ENCODE results near the gene PIK3C2B.
"Not testable (repeated sequence)": the region's sequence is repeated elsewhere in the genome, so short reads cannot be mapped to it uniquely, and the experiment has no call there.

The PIK3C2B gene

DNA sequence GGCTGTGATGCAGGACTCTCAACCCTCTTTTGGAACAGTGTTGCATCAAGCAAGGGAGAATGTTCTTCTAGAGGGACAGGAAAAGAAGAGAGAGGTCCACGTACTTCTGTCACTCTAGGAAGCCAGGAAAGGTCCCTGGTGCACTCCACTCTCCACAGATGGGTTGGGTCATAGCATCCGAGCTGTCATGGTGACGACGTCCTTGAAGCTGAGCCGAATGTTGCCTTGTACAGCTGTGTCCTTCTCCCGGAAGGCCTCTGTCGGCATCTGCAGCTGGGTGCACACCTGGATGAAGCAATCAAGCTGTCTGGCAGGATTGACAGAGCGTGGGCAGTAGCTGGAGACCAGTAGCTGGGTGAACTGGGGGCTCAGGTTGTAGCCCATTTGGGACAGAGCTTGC lies 34.1 kb upstream of the PIK3C2B start:
- TF ChIP-seq, protein P1, sequence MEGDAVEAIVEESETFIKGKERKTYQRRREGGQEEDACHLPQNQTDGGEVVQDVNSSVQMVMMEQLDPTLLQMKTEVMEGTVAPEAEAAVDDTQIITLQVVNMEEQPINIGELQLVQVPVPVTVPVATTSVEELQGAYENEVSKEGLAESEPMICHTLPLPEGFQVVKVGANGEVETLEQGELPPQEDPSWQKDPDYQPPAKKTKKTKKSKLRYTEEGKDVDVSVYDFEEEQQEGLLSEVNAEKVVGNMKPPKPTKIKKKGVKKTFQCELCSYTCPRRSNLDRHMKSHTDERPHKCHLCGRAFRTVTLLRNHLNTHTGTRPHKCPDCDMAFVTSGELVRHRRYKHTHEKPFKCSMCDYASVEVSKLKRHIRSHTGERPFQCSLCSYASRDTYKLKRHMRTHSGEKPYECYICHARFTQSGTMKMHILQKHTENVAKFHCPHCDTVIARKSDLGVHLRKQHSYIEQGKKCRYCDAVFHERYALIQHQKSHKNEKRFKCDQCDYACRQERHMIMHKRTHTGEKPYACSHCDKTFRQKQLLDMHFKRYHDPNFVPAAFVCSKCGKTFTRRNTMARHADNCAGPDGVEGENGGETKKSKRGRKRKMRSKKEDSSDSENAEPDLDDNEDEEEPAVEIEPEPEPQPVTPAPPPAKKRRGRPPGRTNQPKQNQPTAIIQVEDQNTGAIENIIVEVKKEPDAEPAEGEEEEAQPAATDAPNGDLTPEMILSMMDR (IDR thresholded peaks at IDR 0.05; ENCODE audit: low read length, missing control alignments) = no peak
- H3K4me3 ChIP-seq (replicated peaks; ENCODE audit: low read depth, low read length) = no peak overlapping the region
- DNase-seq (ENCODE audit: low read depth) = no peak

DNA sequence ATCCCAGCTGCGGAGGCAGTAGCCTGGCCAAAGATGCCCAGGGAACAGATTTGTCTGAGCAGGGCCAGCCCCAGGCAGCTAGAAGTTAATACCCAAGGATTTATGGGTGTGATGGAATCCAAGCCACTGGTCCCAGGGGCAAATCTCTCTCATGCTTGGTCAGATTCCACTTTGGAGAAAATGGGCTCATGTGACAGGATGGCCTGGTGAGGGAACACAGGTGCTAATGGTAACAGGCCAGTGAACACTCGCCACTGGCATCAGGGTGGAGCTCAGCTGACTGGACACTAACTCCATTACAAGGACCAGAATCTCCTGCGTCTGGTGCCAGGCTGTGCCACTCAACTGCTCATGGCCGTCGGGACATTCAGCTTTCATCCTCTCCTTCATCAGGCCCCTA lies 33.6 kb upstream of the PIK3C2B start:
- TF ChIP-seq, protein P1 (IDR thresholded peaks at IDR 0.05; ENCODE audit: low read length, missing control alignments) = no peak
- H3K4me3 ChIP-seq (replicated peaks; ENCODE audit: low read depth, low read length) = no peak overlapping the region
- no peak for DNase-seq (ENCODE audit: low read depth)

DNA sequence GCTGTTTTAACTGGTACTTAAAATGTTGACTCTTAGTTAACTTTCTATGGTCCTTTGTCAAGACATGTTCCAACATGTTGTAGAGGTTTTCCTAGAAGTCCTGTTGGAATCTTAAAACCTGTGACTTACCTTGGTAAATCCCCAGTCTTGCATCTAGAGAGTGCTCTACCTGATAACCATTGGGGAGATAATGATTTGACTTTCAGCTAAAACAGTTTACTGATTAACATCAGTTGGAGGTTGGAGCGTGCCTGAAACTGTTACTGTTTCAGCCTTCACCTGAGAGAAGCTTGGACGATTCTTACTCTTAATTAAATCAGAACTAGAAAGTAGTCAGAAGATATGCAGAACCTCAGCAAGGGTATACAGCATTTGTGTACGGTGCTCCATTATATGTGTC lies 30.4 kb upstream of the PIK3C2B start:
- TF ChIP-seq, protein P1 (IDR thresholded peaks at IDR 0.05; ENCODE audit: low read length, missing control alignments) = no peak

DNA sequence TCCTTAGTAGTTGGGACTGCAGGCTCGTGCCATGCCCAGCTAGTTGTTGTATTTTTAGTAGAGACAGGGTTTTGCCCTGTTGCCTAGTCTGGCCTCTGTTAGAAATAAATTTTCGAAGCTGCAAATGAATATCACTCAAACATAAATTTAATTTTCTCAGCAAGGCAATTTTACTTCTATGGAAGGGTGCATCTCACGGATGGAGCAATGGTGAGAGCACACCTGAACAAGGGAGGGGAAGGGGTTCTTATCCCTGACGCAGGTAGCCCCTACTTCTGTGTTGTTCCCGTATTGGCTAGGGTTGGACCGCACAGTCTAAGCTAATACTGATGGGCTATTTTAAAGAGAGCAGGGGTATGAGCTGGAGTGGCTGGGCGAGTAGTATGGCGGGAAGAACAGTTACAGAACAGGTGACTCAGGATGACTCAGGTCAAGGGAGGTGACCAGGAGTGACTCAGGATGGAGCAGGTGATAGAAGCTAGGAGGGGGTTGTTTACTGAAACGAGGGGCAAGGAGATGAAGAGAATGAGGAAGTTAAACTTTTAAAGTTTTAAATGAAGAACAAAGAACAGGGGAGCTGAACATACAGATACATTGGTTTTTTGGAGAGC lies 29.1 kb upstream of the PIK3C2B start:
- H3K4me3 ChIP-seq (replicated peaks; ENCODE audit: low read depth, low read length) = no peak overlapping the region
- no peak for DNase-seq (ENCODE audit: low read depth)
- TF ChIP-seq, protein P1 (IDR thresholded peaks at IDR 0.05; ENCODE audit: low read length, missing control alignments) = no peak

More for the DNA sequence above, 30.4 kb upstream of the PIK3C2B start:
- DNase-seq (ENCODE audit: low read depth) = no peak
- no peak overlapping the region for H3K4me3 ChIP-seq (replicated peaks; ENCODE audit: low read depth, low read length)

DNA sequence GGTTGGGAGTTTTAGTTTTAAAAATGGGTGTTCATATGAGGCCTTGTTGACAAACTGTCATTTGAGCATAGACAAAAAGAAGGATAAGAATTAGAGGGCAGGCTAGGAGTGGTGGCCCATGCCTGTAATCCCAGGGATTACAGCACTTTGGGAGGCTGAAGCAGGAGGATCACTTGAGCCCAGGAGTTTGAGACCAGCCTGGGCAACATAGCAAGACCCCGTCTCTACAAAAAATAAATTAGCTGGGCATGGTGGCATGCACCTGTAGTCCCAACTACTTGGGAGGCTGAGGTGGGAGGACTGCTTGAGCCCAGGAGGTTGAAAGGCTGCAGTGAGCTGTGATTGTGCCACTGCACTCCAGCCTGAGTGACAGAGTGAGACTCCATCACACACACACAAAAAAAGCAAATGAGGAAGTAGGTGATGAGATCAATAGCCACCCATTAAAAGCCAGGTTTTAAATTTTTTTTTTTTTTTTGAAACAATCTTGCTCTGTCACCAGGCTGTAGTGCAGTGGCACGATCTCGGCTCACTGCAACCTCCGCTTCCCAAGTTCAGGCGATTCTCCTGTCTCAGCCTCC lies 27.4 kb upstream of the PIK3C2B start:
- not testable (repeated sequence) for DNase-seq (ENCODE audit: low read depth); H3K4me3 ChIP-seq (replicated peaks; ENCODE audit: low read depth, low read length)

DNA sequence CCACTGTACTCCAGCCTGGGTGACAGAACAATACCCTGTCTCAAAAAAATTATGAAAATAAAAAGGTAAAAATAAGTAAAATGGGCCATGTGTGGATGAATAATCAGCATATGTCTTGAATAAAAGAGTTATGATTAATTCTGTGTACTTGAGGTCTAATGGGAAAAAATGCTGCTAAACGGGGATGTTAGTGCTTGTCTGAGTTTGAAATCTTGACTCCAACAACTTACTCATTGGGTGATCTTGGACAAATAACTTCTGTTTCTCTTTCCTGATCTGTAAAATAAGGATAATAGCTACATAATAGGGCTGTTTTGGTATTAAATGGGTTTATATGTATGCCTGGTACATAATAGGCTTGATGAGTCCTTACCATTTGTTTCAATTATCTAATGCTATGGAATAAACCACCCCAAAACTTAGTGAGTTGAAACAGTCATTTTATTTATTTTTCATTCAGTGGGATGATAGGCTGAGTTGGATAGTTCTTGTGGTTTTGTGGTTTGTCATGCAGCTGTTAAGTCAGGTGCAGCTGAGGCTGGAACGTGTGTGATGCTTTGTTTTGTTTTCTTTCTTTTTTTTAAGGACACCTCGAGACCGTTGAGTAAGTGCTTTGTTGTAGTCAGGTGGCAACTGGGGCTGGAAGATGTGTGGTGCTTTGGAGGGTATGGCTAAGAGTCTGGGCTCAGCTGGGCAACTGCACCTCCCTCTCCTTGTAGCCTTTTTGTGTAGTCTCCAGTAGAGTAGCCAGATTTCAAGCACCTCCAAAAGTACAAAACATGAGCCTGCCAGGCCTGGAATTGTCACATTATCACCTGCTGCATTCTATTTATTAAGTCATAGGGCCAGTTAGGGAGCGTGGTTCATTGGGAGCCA lies 26.5 kb upstream of the PIK3C2B start:
- TF ChIP-seq, protein P1 (IDR thresholded peaks at IDR 0.05; ENCODE audit: low read length, missing control alignments) = no peak
- no peak overlapping the region for H3K4me3 ChIP-seq (replicated peaks; ENCODE audit: low read depth, low read length)
- DNase-seq (ENCODE audit: low read depth) = peak; percentile 36

DNA sequence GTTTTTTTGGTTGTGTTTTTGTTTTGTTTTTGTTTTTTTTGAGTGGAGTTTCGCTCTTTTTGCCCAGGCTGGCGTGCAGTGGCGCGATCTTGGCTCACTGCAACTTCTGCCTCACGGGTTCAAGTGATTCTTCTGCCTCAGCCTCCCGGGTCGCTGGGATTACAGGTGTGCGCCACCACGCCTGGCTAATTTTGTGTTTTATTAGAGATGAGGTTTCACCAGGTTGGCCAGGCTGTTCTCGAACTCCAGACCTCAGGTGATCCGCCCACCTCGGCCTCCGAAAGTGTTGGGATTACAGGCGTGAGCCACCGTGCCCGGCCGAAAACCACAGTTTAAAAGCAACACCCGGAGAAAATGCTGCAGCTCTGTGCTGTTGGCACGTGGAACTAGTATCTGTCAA lies 22.8 kb upstream of the PIK3C2B start:
- peak overlapping the region; percentile 73 for H3K4me3 ChIP-seq (replicated peaks; ENCODE audit: low read depth, low read length)
- not testable (repeated sequence) for DNase-seq (ENCODE audit: low read depth)

All from fibroblast of pulmonary artery (primary cell).